NCI-H128 (cell line): ENCODE results near the gene PRSS48.
"Not testable (repeated sequence)": the region's sequence is repeated elsewhere in the genome, so short reads cannot be mapped to it uniquely, and the experiment has no call there.

Source experiments
- DNase-seq: peaks from one replicate; lab custom pipeline; 2025; ENCODE audit not compliant: unreplicated experiment; lab: John Stamatoyannopoulos, UW

Gene PRSS48

DNA sequence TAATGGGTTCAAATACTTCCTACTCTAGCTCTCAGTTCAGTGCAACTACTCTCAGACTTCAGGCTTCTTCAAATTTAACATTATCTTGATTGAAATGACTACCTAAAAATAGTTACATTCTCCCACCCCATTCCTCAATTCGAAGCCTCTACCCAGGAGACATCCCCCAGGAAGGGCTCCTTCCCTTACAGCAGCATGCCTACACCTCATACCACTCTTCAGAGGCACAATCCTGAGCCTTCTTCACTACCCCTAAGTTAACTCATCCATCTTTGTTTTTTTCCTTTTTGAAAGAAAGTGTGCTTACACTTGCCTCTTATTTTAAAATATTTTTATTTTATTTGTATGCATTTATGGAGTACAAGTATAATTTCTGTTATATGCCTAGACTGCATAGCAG is 17.2 kb upstream of the PRSS48 start:
- DNase-seq = no peak

DNA sequence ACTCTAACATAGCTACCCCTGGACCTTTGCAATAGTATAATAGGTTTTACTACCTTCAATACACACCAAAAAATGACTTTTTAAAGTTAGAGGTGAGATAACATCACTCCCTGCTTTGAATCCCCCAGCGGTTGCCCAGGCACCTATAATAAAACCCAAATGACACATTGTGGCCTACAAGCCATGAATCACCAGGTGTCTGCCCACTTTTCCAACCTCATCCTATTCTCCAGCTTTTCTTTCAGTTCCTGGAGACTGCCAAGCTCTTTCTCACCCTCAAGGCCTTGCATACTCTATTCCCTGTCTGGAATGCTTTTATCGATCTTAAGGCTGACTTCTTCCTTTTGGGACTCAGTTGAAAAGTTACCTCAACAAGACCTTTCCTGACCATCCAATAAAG is 16.4 kb upstream of the PRSS48 start:
- no peak for DNase-seq

DNA sequence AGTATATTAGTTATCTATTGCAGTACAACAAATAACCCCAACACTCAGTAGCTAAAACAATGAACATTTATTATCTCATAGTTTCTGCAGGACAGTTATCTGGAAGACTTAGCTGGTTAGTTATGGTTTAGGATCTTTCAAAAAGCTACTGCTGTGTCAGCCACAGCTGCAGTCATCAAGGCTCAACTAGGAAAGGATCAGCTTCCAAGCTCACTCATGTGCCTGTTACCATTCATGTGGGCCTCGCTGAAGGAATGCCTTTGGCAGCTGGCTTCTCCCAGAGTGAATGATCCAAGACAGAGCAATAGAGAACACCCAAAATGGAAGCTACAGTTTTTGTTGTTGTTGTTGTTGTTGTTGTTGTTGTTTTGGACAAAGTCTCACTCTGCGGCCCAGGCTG is 13.5 kb upstream of the PRSS48 start:
- DNase-seq = no peak

DNA sequence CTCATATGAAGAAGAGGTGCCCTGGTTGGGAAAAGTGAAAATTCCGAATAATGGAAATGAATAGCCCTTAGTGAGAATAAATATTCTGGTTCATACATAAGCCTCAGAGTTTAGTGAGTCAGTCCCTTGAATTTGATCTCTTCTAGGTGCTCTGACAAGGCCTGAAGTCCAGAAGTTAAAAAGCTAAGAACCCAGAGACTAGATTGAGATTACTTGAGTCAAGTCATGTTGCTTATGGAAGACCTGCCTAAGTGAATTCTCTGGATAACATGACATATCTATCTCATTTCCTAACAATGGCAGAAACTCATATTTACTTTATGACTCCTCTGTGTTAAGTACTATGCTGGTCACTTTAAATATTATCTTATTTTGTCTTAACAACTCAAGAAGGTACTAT is 10.5 kb upstream of the PRSS48 start:
- DNase-seq = no peak

DNA sequence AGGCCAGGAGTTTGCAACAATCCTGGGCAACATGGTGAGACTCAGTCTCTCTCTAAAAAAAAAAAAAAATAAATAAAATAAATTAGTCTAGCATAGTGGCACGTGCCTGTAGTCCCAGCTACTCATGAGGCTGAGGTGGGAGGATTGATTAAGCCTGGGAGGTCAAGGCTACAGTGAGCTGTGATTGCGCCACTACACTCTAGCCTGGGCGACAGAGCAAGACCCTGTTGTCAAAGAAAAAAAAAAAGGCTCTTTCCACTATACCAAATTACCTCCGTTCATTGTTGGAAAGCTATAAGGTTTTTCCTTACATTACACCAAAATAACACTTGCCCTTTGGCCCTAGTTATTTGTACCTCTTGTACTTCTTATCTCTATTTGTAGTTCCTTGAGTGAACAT is 9.9 kb upstream of the PRSS48 start:
- no peak for DNase-seq

DNA sequence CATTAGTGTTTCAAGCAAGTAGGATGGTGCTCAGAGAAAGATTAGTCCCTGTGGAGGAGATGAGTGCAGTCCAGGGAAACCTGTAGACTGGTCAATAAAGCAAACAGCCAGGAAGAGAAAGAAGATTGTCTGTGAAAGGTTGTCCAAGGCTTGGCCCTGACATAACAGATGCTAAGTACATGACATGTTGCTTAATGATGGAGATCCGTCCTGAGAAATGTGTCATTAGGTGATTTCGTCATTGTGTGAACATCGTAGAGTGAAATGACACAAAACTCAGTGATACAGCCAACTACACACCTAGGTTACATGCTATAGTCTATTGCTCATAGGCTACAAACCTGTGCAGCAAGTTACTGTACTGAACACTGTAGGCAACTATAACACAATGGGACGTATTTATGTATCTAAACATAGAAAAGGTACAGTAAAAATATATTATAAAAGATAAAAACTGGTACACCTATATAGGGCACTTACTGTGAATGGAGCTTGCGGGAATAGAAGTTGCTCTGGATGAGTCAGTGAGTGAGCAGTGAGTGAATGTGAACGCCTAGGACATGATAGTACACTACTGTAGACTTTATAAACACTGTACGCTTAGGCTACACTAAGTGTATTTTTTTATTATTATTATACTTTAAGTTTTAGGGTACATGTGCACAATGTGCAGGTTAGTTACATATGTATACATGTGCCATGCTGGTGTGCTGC is 9.0 kb upstream of the PRSS48 start:
- no peak for DNase-seq

DNA sequence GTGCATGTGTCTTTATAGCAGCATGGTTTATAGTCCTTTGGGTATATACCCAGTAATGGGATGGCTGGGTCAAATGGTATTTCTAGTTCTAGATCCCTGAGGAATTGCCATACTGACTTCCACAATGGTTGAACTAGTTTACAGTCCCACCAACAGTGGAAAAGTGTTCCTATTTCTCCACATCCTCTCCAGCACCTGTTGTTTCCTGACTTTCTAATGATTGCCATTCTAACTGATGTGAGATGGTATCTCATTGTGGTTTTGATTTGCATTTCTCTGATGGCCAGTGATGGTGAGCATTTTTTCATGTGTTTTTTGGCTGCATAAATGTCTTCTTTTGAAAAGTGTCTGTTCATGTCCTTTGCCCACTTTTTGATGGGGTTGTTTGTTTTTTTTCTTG is 8.1 kb upstream of the PRSS48 start:
- DNase-seq = not testable (repeated sequence)

DNA sequence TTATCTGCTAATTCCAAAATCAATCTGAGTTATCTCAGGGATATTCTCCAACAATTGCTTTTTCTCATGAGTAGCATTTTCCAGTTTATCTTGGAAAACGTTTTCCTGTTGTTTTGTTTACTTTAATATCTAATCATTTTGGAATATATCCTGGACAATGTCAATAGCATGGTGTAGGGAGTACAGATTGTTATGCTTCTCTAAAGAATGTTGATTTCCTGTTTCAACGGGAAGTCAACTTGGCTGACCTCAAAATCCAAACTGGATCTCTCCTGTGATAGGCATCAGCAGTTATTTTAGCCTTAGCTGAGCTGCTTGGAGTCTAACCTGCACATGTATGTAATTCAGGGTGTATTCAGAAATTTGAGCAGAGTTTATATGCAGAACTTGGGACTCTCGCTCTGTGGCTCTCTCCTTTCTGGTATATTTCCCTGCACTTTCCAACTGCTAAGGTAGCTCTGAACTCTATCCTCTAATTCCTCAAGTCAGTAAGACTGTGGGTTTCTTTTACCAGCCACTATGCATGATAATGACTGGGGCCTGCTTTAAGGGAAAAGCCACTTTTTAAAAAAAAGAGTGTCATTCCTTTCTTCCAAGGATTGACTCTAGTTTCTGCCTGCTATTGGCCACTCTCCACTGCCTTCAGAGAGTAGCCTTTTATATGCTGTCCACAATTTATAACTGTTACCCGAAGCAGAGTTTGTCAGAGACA is 7.7 kb downstream of the PRSS48 start:
- DNase-seq = no peak

DNA sequence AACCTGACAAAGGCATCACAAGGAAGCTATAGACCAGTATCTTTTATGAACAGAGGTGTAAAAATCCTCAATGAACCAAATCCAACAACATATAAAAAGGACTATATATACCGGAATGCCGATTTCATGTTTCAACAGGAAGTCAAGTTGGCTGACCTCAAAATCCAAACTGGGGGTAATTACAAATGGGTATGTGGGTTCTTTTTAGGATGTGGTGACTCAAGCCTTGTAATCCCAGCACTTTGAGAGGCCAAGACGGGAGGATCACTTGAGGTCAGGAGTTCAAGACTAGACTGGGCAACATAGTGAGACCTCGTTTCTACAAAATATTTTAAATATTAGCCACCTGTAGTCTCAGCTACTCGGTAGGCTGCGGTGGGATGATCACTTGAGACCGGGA is 10.4 kb downstream of the PRSS48 start:
- no peak for DNase-seq

DNA sequence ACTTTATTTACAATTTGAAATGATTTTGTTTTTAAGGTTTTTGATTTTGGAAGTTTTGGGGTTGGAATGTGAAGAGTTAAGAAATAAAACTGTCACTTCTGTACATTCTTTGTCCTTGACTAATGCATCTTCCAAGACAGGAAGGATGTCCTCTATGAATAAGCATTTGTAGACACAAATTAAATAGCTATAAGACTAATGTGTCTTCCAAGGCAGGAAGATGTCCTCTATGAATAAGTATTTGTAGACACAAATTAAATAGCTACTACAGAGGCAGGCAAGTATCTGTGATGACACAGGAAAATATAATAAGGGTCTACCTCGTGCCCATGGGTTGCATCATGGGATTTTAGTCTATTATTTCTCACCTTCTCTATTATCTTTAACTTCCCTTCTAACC is 14.5 kb downstream of the PRSS48 start:
- DNase-seq = no peak

DNA sequence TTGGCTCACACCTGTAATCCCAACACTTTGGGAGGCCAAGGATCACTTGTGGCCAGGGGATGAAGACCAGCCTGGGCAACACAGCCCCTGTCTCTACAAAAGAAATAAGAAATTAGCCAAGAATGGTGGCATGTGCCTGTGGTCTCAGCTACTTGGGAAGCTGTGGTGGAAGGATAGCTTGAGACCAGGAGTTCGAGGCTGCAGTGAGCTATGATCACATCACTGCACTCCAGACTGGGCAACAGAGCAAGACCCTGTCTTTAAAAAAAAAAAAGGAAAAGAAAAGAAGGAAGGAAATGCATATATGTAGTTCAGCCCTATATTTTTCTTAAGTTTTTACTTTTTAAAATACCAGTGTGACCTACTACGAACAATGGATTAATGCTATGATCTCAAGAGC is 15.1 kb downstream of the PRSS48 start:
- DNase-seq = no peak

DNA sequence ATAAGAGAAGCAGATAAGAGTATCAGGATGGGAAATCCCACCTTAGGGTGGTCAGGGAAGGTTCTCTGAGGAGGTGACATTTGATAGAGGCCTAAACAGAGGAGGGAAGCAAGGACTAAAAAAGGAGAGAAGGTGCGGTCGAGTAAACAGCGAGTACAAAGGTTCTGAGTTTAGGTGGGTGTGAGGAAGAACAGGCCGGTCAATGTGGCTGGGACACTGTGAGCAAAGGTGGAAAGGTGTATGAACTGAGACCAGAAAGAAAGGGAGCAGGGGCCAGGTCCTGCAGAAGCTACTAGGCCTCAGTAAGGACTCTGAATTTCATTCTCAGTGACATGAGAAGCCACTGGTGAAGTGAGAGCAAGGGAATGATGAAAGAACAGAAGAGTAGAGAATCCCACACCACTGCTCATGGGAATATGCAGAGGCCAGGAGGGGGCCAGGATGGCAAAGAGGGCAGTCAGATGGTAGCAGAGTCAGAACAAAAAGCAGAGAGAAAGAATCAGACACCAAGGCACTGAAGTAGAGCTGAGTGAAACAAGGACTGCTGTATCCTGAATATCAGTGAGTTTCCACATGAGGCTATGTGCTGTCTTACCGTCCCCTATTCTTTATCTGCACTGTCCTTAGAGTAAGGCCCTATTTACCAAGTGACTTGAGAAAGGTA is 18.0 kb downstream of the PRSS48 start:
- no peak for DNase-seq

DNA sequence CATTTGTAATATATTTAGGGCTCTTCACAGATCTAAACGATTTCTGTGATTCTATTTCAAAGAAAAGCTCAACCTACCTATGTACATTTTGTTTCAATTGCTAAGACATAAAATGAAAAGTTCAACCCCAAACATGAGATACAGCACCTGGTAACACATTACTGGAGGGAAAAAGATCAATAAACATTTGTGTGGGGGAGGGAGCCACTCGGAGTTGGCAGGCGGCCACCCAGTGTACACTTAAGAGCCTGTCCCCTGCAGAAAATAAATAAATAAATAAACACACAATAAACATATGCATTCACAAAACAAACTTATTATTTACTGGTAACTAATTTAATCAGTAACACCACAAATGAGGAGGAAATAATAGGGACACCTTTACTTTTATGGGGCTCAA is 19.3 kb downstream of the PRSS48 start:
- no peak for DNase-seq

DNA sequence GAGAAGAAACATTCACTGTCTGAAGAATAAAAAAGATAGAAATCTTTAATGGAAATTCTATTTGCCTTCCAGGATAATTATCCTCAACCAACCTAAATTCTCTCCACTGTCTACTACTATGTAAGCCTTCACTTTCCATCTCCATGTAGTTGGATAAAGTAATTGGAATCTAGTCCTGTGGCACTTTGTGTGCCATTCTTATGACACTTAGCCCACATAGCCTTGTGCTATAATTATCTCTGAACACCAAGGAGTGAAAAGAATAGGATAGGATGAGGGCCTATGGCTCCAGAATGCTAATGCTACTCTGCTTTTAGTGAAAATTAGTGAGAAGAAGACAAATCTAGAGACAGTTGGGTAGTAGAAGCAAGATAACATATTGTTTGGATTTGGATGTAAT is 20.2 kb downstream of the PRSS48 start:
- DNase-seq = no peak

DNA sequence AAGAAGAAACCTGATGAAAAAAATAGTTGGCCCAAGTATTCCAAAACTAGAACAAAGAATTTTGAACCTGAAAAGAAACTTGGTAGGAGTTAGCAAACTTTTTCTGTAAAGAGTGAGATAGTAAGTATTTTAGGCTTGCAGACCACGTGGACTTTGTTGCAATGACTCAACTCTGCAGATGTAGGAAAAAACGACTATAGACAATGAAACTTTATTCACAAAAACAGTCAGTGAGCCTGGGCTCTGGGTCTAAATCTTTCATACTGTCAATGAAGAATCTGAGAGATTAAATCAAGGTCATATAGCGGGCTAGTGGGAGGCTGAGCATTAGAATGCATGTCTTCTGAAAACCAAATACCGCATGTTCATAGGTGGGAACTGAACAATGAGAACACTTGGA is 25.5 kb downstream of the PRSS48 start:
- DNase-seq = no peak

DNA sequence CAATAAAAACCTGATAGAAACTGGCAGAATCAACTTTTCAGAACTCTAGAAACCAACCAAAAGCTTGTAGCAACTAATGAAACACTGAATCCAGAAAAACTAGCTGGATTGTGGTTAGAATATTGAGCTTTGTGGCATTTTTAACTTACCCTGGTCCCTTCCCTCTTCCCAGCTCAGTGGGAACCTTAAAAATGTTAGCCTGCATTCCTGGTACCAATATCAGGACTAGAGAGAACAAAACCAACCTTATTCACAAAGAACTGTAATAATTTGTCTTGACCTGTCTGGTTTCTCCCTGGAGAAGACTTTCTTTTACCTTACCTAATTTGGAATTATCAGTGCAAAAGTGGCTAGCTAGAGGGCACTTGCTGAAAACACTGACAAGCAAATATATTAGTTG is 27.3 kb downstream of the PRSS48 start:
- no peak for DNase-seq

DNA sequence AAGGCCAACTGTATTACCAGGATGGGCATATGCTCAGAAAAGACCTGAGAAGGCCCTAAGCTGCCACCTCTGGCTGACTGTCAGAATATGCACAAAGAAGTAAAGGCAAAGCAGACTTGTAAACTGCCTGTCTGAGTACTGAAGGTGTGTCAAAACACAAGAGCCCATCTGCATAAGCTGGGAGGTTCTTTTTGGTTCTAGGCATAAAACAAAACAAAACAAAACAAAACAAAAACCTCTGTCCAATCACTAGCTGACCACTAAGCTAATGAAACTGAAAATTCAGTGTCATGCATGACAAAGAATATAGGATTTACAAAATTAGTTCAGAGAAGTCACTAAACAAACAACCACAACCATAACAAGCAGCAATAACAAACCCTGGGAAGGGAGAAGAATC is 27.8 kb downstream of the PRSS48 start:
- no peak for DNase-seq

DNA sequence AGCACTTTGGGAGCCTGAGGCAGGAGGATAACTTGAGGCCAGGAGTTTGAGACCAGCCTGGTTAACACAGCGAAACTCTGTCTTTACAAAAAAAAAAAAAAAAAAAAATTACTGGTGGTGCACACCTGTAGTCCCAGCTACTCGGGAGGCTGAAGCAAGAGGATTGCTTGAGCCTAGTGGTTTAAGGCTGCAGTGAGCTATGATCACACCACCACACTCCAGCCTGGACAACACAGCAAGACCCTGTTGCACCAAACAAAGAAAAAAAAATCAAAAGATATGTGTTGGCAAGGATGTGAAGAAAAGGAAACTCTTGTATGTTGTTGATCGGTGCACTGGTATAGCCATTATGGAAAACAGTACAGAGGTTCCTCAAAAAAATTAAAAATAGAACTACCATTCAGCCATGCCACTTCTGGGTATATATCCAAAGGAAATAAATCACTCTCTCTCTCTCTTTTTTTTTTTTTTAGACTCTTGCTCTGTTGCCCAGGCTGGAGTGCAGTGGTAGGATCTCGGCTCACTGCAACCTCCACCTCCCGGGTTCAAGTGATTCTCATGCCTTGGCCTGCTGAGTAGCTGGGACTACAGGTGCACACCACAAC is 33.3 kb downstream of the PRSS48 start:
- DNase-seq = no peak

DNA sequence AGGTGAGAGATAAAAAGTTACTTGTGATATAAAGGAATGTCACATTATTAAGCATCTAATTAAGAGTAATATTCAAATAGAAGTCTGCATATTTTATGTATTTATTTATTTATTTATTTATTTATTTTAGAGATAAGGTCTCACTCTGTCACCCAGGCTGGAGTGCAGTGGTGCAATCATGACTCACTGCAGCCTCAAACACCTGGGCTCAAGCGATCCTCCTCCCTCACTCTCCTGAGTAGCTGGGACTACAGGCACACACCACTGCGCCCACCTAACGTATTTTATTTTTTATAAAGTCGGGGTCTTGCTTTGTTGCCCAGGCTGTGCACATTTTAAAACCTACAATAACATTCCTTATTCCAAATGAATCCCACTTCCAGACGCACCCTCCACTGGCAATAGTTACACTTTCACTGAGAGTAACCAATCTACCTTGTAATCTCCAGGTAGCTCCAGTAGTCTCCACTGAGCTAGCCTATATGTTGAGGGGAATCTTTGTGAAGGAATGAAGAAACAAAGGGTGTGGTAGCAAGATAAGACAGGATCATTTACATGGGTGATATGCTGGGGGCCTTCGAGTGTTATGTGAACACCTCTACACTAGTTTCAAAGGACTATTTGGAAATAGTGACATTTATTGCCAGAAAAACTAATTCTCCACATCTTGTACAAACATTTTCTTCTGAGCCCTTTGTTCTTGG is 36.5 kb downstream of the PRSS48 start:
- no peak for DNase-seq

DNA sequence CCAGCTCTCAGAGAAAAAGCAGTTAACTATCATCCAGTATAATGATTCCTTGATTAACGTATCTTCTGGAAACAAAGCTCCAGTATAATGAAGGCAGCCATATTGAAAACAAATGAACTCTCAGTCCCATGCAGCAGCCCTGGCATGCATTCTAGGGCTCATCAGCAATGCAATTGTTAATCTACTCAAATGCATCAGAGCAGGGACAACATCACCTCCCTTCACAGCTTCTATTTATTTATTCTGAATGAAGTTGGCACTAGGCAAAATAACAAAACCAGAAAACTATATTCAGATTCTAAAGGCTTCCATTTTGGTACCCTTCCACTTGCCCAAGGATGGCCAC is 37.0 kb downstream of the PRSS48 start:
- no peak for DNase-seq

DNA sequence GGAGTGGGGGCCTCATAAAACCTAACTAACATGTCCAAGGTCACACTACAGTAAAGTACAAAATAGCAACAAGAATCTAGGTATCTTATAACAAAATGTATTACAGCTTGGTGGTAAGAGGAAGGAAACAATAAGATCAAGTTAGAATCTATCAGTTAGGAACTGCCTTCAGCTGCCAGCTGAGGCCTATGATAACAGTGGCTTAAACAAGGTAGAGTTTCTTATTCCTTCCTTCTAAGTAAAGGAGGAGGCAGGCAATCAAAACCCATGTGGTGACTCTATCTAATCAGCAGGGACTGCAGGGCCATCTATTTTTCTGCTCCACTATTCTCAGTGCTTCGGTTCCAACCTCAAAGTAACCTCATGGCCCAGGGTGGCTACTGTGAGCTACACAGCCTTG is 37.5 kb downstream of the PRSS48 start:
- no peak for DNase-seq
